ENCODE data around the gene TF.

DNA sequence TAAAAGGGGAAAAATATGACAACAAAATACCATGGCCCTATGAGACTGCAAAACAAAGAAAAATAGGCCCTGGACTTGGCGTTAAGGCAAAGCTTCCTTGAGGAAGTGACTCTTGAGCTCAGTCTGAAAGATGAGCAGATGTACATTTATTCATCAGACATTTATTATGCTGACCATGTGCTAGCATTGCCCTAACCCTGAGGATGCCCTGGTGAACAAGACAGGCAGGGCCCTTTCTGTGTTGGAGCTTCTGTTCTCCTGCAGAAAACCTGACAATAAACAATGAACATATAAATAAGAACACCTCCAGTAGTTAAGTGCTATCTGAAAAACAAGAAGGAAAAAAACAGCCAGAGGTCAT lies 12.4 kb downstream of the TF start:
- TF ChIP-seq, protein P1, sequence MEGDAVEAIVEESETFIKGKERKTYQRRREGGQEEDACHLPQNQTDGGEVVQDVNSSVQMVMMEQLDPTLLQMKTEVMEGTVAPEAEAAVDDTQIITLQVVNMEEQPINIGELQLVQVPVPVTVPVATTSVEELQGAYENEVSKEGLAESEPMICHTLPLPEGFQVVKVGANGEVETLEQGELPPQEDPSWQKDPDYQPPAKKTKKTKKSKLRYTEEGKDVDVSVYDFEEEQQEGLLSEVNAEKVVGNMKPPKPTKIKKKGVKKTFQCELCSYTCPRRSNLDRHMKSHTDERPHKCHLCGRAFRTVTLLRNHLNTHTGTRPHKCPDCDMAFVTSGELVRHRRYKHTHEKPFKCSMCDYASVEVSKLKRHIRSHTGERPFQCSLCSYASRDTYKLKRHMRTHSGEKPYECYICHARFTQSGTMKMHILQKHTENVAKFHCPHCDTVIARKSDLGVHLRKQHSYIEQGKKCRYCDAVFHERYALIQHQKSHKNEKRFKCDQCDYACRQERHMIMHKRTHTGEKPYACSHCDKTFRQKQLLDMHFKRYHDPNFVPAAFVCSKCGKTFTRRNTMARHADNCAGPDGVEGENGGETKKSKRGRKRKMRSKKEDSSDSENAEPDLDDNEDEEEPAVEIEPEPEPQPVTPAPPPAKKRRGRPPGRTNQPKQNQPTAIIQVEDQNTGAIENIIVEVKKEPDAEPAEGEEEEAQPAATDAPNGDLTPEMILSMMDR (IDR thresholded peaks at IDR 0.05) = no peak
- no peak for TF ChIP-seq GABPA (IDR thresholded peaks at IDR 0.05; ENCODE audit: low read depth)
- TF ChIP-seq SIN3A (IDR thresholded peaks at IDR 0.05; ENCODE audit: borderline replicate concordance, low read depth, low read length) = no peak
- TF ChIP-seq USF2 (IDR thresholded peaks at IDR 0.05; ENCODE audit: borderline replicate concordance, low read depth, low read length) = no peak
- TF ChIP-seq TCF12 (IDR thresholded peaks at IDR 0.05) = no peak
- no peak for TF ChIP-seq EZH2phosphoT487 (IDR thresholded peaks at IDR 0.05; ENCODE audit: borderline replicate concordance, low read depth)
- no peak for TF ChIP-seq EP300 (IDR thresholded peaks at IDR 0.05; ENCODE audit: borderline replicate concordance in 1 of 2, low read depth in 1 of 2, low read length in 1 of 2)
- TF ChIP-seq MXI1 (IDR thresholded peaks at IDR 0.05; ENCODE audit: low read depth, low read length) = no peak
- TF ChIP-seq RAD21 (IDR thresholded peaks at IDR 0.05; ENCODE audit: low read length) = no peak
- TF ChIP-seq POLR2AphosphoS5 (IDR thresholded peaks at IDR 0.05; ENCODE audit: low read depth, low read length) = no peak
- no peak for TF ChIP-seq SMC3 (IDR thresholded peaks at IDR 0.05; ENCODE audit: low read depth, low read length)
- TF ChIP-seq, protein P2, sequence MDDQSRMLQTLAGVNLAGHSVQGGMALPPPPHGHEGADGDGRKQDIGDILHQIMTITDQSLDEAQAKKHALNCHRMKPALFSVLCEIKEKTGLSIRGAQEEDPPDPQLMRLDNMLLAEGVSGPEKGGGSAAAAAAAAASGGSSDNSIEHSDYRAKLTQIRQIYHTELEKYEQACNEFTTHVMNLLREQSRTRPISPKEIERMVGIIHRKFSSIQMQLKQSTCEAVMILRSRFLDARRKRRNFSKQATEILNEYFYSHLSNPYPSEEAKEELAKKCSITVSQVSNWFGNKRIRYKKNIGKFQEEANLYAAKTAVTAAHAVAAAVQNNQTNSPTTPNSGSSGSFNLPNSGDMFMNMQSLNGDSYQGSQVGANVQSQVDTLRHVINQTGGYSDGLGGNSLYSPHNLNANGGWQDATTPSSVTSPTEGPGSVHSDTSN (IDR thresholded peaks at IDR 0.05) = no peak
